HepG2 (cell line): ENCODE results near the gene RASA4B. TPM values are rescaled to one million over a fixed set of nuclear protein-coding genes. Genes with fewer than 3 reads are reported as not detected.
"Not testable (repeated sequence)": the region's sequence is repeated elsewhere in the genome, so short reads cannot be mapped to it uniquely, and the experiment has no call there.

ENCODE experiments used
- ATAC-seq: fragments of 200-7000 bp; cut with Tn5 transposase; 3 replicates; pipeline ENCODE4 v1.9.1; 2020; ENCODE audit warnings: mild to moderate bottlenecking, moderate library complexity
- BruUV-seq: library from RNA; stranded (reverse); fragments of 400-500 nt; replicated peaks from 2 replicates; lab custom pipeline; 2021; lab: Mats Ljungman, UMichigan
- CTCF ChIA-PET: fragments of 300-600 bp; formaldehyde crosslinking; extraction: SDS; loops from one replicate; lab custom pipeline; 2021; ENCODE audit warnings: low total read pairs, inconsistent platforms, low intra/inter-chr PET ratio; lab: Yijun Ruan, JAX
- POLR2A ChIA-PET: fragments of 350-600 bp; sonication (Branson Sonifier 250); formaldehyde crosslinking; loops from one replicate; lab custom pipeline; 2020; ENCODE audit warnings: antibody characterized with exemption, inconsistent platforms; lab: Yijun Ruan, JAX
- DNase-seq: peaks from one replicate; pipeline ENCODE4 v3.0.0-alpha.2; 2015; ENCODE audit warnings: low spot score
- FAIRE-seq: peaks from 3 replicates; lab custom pipeline; 2011; peaks lifted over from hg19 to GRCh38; lab: Jason Lieb, UNC
- H2AFZ ChIP-seq: one replicate; pipeline ENCODE4 v1.6.1; 2011; ENCODE audit warnings: low read length, inconsistent platforms
- H3K27ac ChIP-seq: fragments of 300-600 bp; 3 replicates; pipeline ENCODE4 v1.8.0; 2011; ENCODE audit warnings: mixed run types, mild to moderate bottlenecking, mixed read lengths, low read length, inconsistent platforms; ENCODE audit not compliant: insufficient read depth; ENCODE audit errors: extremely low read length
- H3K27me3 ChIP-seq, 2 experiments: fragments of 200-600 bp in 1 of 2; 2 replicates in 1 of 2; 3 replicates in 1 of 2; pipeline versions ENCODE4 v1.6.0 to v1.8.0; 2011; ENCODE audit warnings: low read length in 2 of 2, mild to moderate bottlenecking in 2 of 2, moderate library complexity in 2 of 2, inconsistent platforms in 1 of 2; ENCODE audit not compliant: insufficient read depth in 2 of 2, control insufficient read depth in 1 of 2
- H3K36me3 ChIP-seq, 2 experiments: fragments of 200-600 bp in 1 of 2; replicated peaks in 1 of 2; 2 replicates in 1 of 2; 3 replicates in 1 of 2; pipeline versions ENCODE4 v1.5.1 to v1.8.0; 2011; ENCODE audit warnings: low read length in 2 of 2, inconsistent platforms in 1 of 2; ENCODE audit not compliant: insufficient read depth in 2 of 2, control insufficient read depth in 1 of 2
- H3K4me1 ChIP-seq: 2 replicates; pipeline ENCODE4 v1.5.1; 2012; ENCODE audit warnings: low read length, inconsistent platforms; ENCODE audit not compliant: insufficient read depth
- H3K4me2 ChIP-seq: 2 replicates; pipeline ENCODE4 v1.6.0; 2011; ENCODE audit warnings: low read depth, low read length, inconsistent platforms
- H3K4me3 ChIP-seq, 3 experiments: fragments of 200-600 bp in 1 of 3; sonication (generic), shearing (Covaris generic) in 1 of 3; replicated peaks in 1 of 3; 2 replicates each; pipeline ENCODE4 v1.5.1; 2011 to 2016; ENCODE audit warnings: low read length in 3 of 3, inconsistent platforms in 2 of 3, low read depth in 2 of 3, mild to moderate bottlenecking in 2 of 3, control low read depth in 1 of 3, mixed read lengths in 1 of 3; ENCODE audit not compliant: insufficient read depth in 1 of 3
- H3K79me2 ChIP-seq: one replicate; pipeline ENCODE4 v1.6.1; 2011; ENCODE audit warnings: low read length, inconsistent platforms; ENCODE audit not compliant: insufficient read depth
- H3K9ac ChIP-seq: 2 replicates; pipeline ENCODE4 v1.6.0; 2011; ENCODE audit warnings: mild to moderate bottlenecking, low read depth, low read length, inconsistent platforms; ENCODE audit not compliant: insufficient read depth
- H3K9me3 ChIP-seq: 2 replicates; pipeline ENCODE4 v1.5.1; 2012; ENCODE audit warnings: mild to moderate bottlenecking, low read length
- H4K20me1 ChIP-seq: 2 replicates; pipeline ENCODE4 v1.6.0; 2011; ENCODE audit warnings: inconsistent platforms, mild to moderate bottlenecking, low read length, moderate library complexity; ENCODE audit not compliant: insufficient read depth
- CTCF ChIP-seq: sonication (generic); formaldehyde crosslinking; IDR thresholded peaks from 2 replicates; pipeline ENCODE4 v1.5.0; 2020; ENCODE audit warnings: mild to moderate bottlenecking, missing genetic modification reagents, moderate library complexity
- RAD21 ChIP-seq: fragments of 450-650 bp; formaldehyde crosslinking; IDR thresholded peaks from 2 replicates; pipeline ENCODE4 v1.5.0; 2020; ENCODE audit warnings: mild to moderate bottlenecking
- STAG1 ChIP-seq: sonication (generic); formaldehyde crosslinking; IDR thresholded peaks from 2 replicates; pipeline ENCODE4 v1.4.0; 2020; ENCODE audit warnings: missing genetic modification reagents
- WGBS: methylation state at CpG from one replicate; pipeline ENCODE4 v1.1.6; 2017; ENCODE audit warnings: low lambda C conversion rate; 5-methylcytosine and 5-hydroxymethylcytosine counted together
- in situ Hi-C: cut with HindIII; loops from 2 replicates; pipeline ENCODE4 v1.10.0; 2017; ENCODE audit warnings: low pct_unique_long_range_greater_than_20kb; ENCODE audit not compliant: extremely low pct_ligation_motif_present
- intact Hi-C: fragments of 100-400 bp; cut with micrococcal nuclease; formaldehyde crosslinking; loops from one replicate; pipeline ENCODE4 v1.10.0; 2022; ENCODE audit not compliant: unreplicated experiment
- polyA plus RNA-seq, 8 experiments: library from polyadenylated mRNA; depleted of rRNA in 3 of 8; stranded (reverse) in 7 of 8; unstranded in 1 of 8; fragments of >200 nt; fragmentation: Illumina TruSeq in 4 of 8; extraction: Trizol in 4 of 8; gene quantifications; 2 replicates each; pipeline versions ENCODE4 v1.2.1 to v1.2.3, GENCODE V29; 2011 to 2016; ENCODE audit warnings: low read depth in 4 of 8, missing spikeins in 1 of 8, mixed read lengths in 1 of 8; ENCODE audit not compliant: insufficient read depth in 1 of 8
- total RNA-seq, 5 experiments: library from RNA; depleted of rRNA; stranded (reverse); fragments of >200 nt; fragmentation: Illumina TruSeq; extraction: Trizol; gene quantifications; 2 replicates each; pipeline ENCODE4 v1.2.3, GENCODE V29; 2016; ENCODE audit warnings: low read depth in 1 of 5

RASA4B gene
- total and polyA plus RNA-seq, 2 of the 13 experiments (the other 11 are each of a cell fraction or from before 2014, with no cell fraction given), result 0.82 to 1.3 TPM

GRCh38 chr7:102479982-102480637 is 37.5 kb downstream of the RASA4B start:
- ATAC-seq, H3K4me1 ChIP-seq, CTCF ChIA-PET, H3K4me3 ChIP-seq, POLR2A ChIA-PET, H3K36me3 ChIP-seq, H3K27ac ChIP-seq, intact Hi-C loops, BruUV-seq, H3K79me2 ChIP-seq, DNase-seq, H3K9me3 ChIP-seq, H2AFZ ChIP-seq, H4K20me1 ChIP-seq, H3K4me2 ChIP-seq, FAIRE-seq, H3K27me3 ChIP-seq, H3K9ac ChIP-seq, in situ Hi-C loops: not testable (repeated sequence)
- WGBS, result 0% methylated on average over 5 of the region's 11 CpGs
- TF ChIP-seq RAD21 (CRISPR knock-in tag) (0 out of 2 replicates have a peak, but pooled peaks have one; percentile 11), STAG1 (CRISPR knock-in tag) (peak; percentile 28), CTCF (CRISPR knock-in tag) (peak; percentile 24; the same call in 1 of the 2 replicates)

- DNase-seq, H3K4me3 ChIP-seq, H3K4me2 ChIP-seq, in situ Hi-C loops, FAIRE-seq, H3K79me2 ChIP-seq, CTCF ChIA-PET, H3K4me1 ChIP-seq, H3K27ac ChIP-seq, BruUV-seq, H3K9ac ChIP-seq, H3K27me3 ChIP-seq, H2AFZ ChIP-seq, H4K20me1 ChIP-seq, POLR2A ChIA-PET, intact Hi-C loops, H3K9me3 ChIP-seq, H3K36me3 ChIP-seq: not testable (repeated sequence)
- no CpG with 5 or more reads among the region's 10 CpGs for WGBS
- peak; percentile 58 for ATAC-seq
These were observed 38.4 kb downstream of the RASA4B start for GRCh38 chr7:102479209-102479584.
